Lung (tissue), 12 donors: ENCODE measurements around the gene HID1. TPM values are rescaled to one million over a fixed set of nuclear protein-coding genes. Genes with fewer than 3 reads are reported as not detected.
"Not testable (repeated sequence)": the region's sequence is repeated elsewhere in the genome, so short reads cannot be mapped to it uniquely, and the experiment has no call there.

Source experiments
- ATAC-seq: fragments of 200-7000 bp; cut with Tn5 transposase; one replicate; pipeline ENCODE4 v1.9.1; 2020; ENCODE audit warnings: moderate number of reproducible peaks; ENCODE audit not compliant: insufficient read depth, low FRiP score
- DNase-seq, 3 donors: peaks; one replicate each; pipeline ENCODE4 v3.0.0-alpha.2; 2013 to 2017
- H3K27ac ChIP-seq, 2 donors: one replicate each; pipeline ENCODE4 v1.5.1; 2013; ENCODE audit warnings: mild to moderate bottlenecking in 2 of 2, moderate library complexity in 2 of 2, control low read depth in 1 of 2, inconsistent platforms in 1 of 2, low read depth in 1 of 2, low read length in 1 of 2
- H3K27me3 ChIP-seq, 3 donors: one replicate each; pipeline ENCODE4 v1.5.1; 2013; ENCODE audit warnings: low read length in 2 of 3; ENCODE audit not compliant: control insufficient read depth in 3 of 3, insufficient read depth in 3 of 3
- H3K36me3 ChIP-seq, 4 donors: one replicate each; pipeline ENCODE4 v1.5.1; 2013; ENCODE audit warnings: low read length in 4 of 4, mild to moderate bottlenecking in 1 of 4, moderate library complexity in 1 of 4; ENCODE audit not compliant: control insufficient read depth in 4 of 4, insufficient read depth in 4 of 4
- H3K4me1 ChIP-seq, 5 donors: one replicate each; pipeline ENCODE4 v1.5.1; 2013; ENCODE audit warnings: low read length in 5 of 5, mild to moderate bottlenecking in 2 of 5, moderate library complexity in 1 of 5; ENCODE audit not compliant: control insufficient read depth in 5 of 5, insufficient read depth in 5 of 5
- H3K4me3 ChIP-seq: one replicate; pipeline ENCODE4 v1.5.1; 2013; ENCODE audit warnings: mild to moderate bottlenecking, control low read depth, moderate library complexity
- H3K9ac ChIP-seq, 2 donors: one replicate each; pipeline ENCODE4 v1.5.1; 2013; ENCODE audit warnings: low read length in 2 of 2, control low read depth in 1 of 2; ENCODE audit not compliant: insufficient read depth in 1 of 2
- H3K9me3 ChIP-seq, 4 donors: one replicate each; pipeline ENCODE4 v1.5.1; 2013; ENCODE audit warnings: low read length in 3 of 4, mild to moderate bottlenecking in 1 of 4, moderate library complexity in 1 of 4; ENCODE audit not compliant: control insufficient read depth in 4 of 4, insufficient read depth in 3 of 4
- CTCF ChIP-seq: IDR thresholded peaks from 2 replicates; pipeline ENCODE4 v1.5.1; 2012; ENCODE audit warnings: mild to moderate bottlenecking; ENCODE audit errors: control extremely low read depth, extremely low read depth
- WGBS, 2 donors: extraction: QIAGEN DNeasy Blood & Tissue Kit; methylation state at CpG; one replicate each; pipeline ENCODE4 v1.1.7; 2013; 5-methylcytosine and 5-hydroxymethylcytosine counted together
- polyA plus RNA-seq, 2 donors: library from polyadenylated mRNA; stranded (reverse); fragments of 200-250 nt; gene quantifications; one replicate each; pipeline ENCODE4 v1.2.1, GENCODE V29; 2013
- total RNA-seq, 2 donors: library from RNA; depleted of rRNA in 1 of 2; stranded (reverse); fragments of >200 nt in 1 of 2; gene quantifications; one replicate each; pipeline ENCODE4 v1.2.1, GENCODE V29; 2014 to 2021
- donor health status: control.
- donor health status: control.
- donor health status: Bipolar disorder and iron deficiency.
- donor health status: healthy.
- donor health status: DM: yes; HTN: yes; CAD: no.

HID1 gene
- total and polyA plus RNA-seq, 4 donors: 15.2 to 42.1 (median 29.2) TPM

- DNase-seq: no peak
- no peak for TF ChIP-seq CTCF
- Histone ChIP-seq H3K9me3 (no peaks in the 10 kb centered on the region), H3K36me3 (no peaks in the 10 kb centered on the region), H3K27ac (no peak overlapping the region), H3K4me3 (no peak overlapping the region), H3K9ac (no peak overlapping the region), H3K4me1 (peaks cover 0 to 4% (median 0%) of the 10 kb centered on the region in 5 donors), H3K27me3 (peaks cover 4 to 9% (median 8%) of the 10 kb centered on the region in 3 donors)
- 86 to 92% methylated on average over 13 of the region's 13 CpGs for WGBS, 2 donors
- no peak for ATAC-seq
Observed at GRCh38 chr17:74916136-74916850, 56.3 kb downstream of the HID1 start.

GRCh38 chr17:74911423-74911822, 61.1 kb downstream of the HID1 start:
- not testable (repeated sequence) for DNase-seq, H3K36me3 ChIP-seq, H3K4me3 ChIP-seq, H3K4me1 ChIP-seq, H3K27me3 ChIP-seq, H3K9ac ChIP-seq, ATAC-seq, H3K27ac ChIP-seq, H3K9me3 ChIP-seq
- 68 to 83% methylated on average over 8 of the region's 8 CpGs for WGBS, 2 donors

GRCh38 chr17:74909097-74909496, 63.5 kb downstream of the HID1 start:
- WGBS, 2 donors: 74 to 78% methylated on average over 4 of the region's 4 CpGs
- H3K4me1 ChIP-seq, ATAC-seq, H3K9me3 ChIP-seq, H3K4me3 ChIP-seq, H3K9ac ChIP-seq, H3K27me3 ChIP-seq, H3K36me3 ChIP-seq, DNase-seq, H3K27ac ChIP-seq: not testable (repeated sequence)

- Histone ChIP-seq H3K36me3 (no peaks in the 10 kb centered on the region), H3K27ac (no peak overlapping the region), H3K27me3 (no peaks in the 10 kb centered on the region), H3K4me1 (no peaks in the 10 kb centered on the region), H3K9ac (no peak overlapping the region), H3K9me3 (no peaks in the 10 kb centered on the region), H3K4me3 (no peak overlapping the region)
- TF ChIP-seq CTCF: no peak
- DNase-seq (no peak), ATAC-seq (no peak)
- WGBS, 2 donors: 97% methylated on average over 32 to 34 of the region's 34 CpGs
Observed at GRCh38 chr17:74907012-74907411, 65.5 kb downstream of the HID1 start.

GRCh38 chr17:74906214-74906793, 66.3 kb downstream of the HID1 start:
- 72 to 75% methylated on average over 6 of the region's 6 CpGs for WGBS, 2 donors
- H3K27me3 ChIP-seq, H3K4me1 ChIP-seq, H3K4me3 ChIP-seq, H3K36me3 ChIP-seq, H3K9me3 ChIP-seq, ATAC-seq, H3K27ac ChIP-seq, H3K9ac ChIP-seq, DNase-seq: not testable (repeated sequence)
